Measurements from ENCODE around the gene TBC1D4.

GRCh38 chr13:75352641-75353327 is 129.2 kb downstream of the TBC1D4 start:
- no peak for TF ChIP-seq CTCF (IDR thresholded peaks at IDR 0.05 in 2 of 3, conservative IDR thresholded peaks at IDR 0.05 in 1 of 3; ENCODE audit: control insufficient read depth in 2 of 3, extremely low read depth in 1 of 3, insufficient read depth in 1 of 3, low read depth in 3 of 3, low read length in 3 of 3)
- TF ChIP-seq YBX1 (IDR thresholded peaks at IDR 0.05), result no peak
- no peak for TF ChIP-seq SMC3 (IDR thresholded peaks at IDR 0.05; ENCODE audit: borderline replicate concordance, low read length)

Data from GM12878 (cell line).